ENCODE data around the gene ST6GALNAC3. TPM values are rescaled to one million over a fixed set of nuclear protein-coding genes. Genes with fewer than 3 reads are reported as not detected.

ST6GALNAC3 gene
- total RNA-seq (2022; extraction: Qiagen RNA extraction; ENCODE audit: low read depth), result 0.37 to 0.97 TPM (median 0.56 TPM) in 5 replicates

GRCh38 chr1:76074321-76075187 is at the start of gene ST6GALNAC3:
Gene ST6GALNAC3, plus strand, starts transcription at chr1:76074746.

Other genes with a start within 250 kb of the ST6GALNAC3 start
- gene ASB17, start 142.3 kb upstream of the ST6GALNAC3 start, total RNA-seq (2022; extraction: Qiagen RNA extraction; ENCODE audit: low read depth), result not detected in 5 replicates